Measurements from ENCODE around the gene FTO.

Gene FTO

DNA sequence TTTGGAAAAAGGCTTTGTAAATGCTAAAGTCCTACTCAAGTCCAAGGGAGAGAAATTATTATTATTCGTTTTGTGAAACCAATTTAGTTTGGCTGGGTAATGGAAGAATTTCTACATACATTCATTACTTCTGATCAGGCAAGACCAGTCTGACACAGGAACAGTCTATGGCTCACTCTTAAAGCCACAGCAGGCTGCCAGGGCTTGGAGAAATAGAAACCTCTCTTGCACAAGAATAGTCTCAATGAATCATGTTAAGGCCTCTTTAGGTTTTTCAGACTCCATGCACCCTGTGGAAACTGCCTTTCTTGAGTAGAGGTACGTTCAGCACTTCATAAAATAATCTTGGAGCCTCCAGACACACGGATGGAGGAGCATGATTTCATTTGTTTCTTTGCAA, 414.9 kb downstream of the FTO start:
- H3K27me3 ChIP-seq: no peaks in the 10 kb centered on the region
- H3K4me3 ChIP-seq: no peak overlapping the region
- no peak for DNase-seq
- TF ChIP-seq, protein P1, sequence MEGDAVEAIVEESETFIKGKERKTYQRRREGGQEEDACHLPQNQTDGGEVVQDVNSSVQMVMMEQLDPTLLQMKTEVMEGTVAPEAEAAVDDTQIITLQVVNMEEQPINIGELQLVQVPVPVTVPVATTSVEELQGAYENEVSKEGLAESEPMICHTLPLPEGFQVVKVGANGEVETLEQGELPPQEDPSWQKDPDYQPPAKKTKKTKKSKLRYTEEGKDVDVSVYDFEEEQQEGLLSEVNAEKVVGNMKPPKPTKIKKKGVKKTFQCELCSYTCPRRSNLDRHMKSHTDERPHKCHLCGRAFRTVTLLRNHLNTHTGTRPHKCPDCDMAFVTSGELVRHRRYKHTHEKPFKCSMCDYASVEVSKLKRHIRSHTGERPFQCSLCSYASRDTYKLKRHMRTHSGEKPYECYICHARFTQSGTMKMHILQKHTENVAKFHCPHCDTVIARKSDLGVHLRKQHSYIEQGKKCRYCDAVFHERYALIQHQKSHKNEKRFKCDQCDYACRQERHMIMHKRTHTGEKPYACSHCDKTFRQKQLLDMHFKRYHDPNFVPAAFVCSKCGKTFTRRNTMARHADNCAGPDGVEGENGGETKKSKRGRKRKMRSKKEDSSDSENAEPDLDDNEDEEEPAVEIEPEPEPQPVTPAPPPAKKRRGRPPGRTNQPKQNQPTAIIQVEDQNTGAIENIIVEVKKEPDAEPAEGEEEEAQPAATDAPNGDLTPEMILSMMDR (IDR thresholded peaks at IDR 0.05): no peak
- intact Hi-C loops (cut with DNase I; ENCODE audit: low total_unique reads): no loop called here
- peaks cover 0 to 12% (median 2%) of the 10 kb centered on the region in 4 donors for H3K4me1 ChIP-seq
- H3K9me3 ChIP-seq: no peaks in the 10 kb centered on the region
- H3K36me3 ChIP-seq: peaks cover 2 to 23% (median 9%) of the 10 kb centered on the region in 3 donors
- no peak overlapping the region for H3K27ac ChIP-seq

DNA sequence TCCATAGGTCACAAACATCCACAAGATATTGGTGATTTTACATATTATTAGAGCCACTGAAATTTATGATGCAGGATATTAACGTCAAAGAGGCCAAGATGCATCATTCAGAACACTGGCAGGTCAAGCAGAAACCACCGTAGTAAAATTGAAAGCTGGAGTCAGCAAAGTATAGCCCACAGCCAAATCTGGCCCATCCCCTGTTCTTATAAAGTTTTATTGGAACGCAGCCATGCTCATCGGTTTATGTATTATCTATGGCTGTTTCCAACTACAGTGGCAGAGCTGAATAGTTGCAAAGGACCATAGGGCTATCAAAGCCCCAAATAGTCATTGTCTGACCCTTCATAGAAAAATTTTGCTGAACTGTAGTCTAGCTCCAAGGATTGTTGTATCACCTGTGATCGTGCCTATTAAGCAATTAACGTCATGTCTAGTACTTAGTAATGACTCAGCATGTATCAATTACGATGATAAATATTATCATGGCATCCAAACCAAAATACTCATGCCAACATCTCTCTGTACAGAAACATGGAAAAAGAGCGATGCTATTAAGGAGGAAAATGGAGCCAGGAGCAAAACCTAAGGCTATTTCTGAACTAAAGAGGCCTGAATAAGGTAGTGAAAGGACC, 417.0 kb downstream of the FTO start:
- Histone ChIP-seq H3K9me3 (no peaks in the 10 kb centered on the region), H3K4me3 (no peak overlapping the region), H3K27ac (no peak overlapping the region), H3K4me1 (peaks cover 0 to under 1% (median 0%) of the 10 kb centered on the region in 4 donors), H3K36me3 (peaks cover 0 to 8% (median 0%) of the 10 kb centered on the region in 3 donors), H3K27me3 (no peaks in the 10 kb centered on the region)
- TF ChIP-seq, protein P1 (IDR thresholded peaks at IDR 0.05): no peak
- DNase-seq: no peak
- intact Hi-C loops (cut with DNase I; ENCODE audit: low total_unique reads): no loop called here

DNA sequence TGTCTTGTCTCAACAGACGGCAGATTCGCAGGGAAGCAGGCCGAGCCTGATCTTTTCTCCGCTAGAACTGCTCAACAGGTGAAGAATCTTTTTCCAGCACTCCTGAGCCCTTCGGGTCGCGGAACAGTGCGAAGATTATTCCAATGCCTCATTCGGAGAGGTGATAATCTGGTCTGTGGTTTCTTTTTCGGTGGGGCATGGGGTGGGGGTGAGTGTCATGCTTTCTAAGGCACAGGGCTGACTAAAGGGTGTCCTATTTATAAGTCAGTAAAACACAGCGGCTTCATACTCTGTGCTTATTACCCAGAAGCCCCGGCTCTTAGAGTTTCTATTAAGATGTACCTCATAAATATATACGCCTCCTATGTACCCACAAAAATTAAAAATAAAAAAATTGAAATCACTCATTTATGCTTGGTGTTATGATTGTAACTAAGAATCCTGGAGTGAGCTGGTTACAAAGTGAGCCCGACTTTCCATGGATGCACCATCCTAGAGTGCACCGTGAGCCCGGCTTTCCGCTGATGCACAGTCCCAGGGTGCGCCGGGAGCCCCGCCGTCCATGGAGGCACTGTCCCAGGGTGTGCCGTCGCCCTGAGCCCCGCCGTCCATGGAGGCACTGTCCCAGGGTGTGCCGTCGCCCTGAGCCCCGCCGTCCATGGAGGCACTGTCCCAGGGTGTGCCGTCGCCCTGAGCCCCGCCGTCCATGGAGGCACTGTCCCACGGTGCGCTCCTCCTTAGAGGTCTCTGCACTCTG, 417.8 kb downstream of the FTO start:
- intact Hi-C loops (cut with DNase I; ENCODE audit: low total_unique reads): no loop called here
- no peak for DNase-seq
- Histone ChIP-seq H3K4me1 (no peaks in the 10 kb centered on the region), H3K27me3 (no peaks in the 10 kb centered on the region), H3K9me3 (no peaks in the 10 kb centered on the region), H3K36me3 (peaks cover 0 to 8% (median 0%) of the 10 kb centered on the region in 3 donors), H3K4me3 (no peak overlapping the region), H3K27ac (no peak overlapping the region)
- TF ChIP-seq, protein P1 (IDR thresholded peaks at IDR 0.05): no peak

DNA sequence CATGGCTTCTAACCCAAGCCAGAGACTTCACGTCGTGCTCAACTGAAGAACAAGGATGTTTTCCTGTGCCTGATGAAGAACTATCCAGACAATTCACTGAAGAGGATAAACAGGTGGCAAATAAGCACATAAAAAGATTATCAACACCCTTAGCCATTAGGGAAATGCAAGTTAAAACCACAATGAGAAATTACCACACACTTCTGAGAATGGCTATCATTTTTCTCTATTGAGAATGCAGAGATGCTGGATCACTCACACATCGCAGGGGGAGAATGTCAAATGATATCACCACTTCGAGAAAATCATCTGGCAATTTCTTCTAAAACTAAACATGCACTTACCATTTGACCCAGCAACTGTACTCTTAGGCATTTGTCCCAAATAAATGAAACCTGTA, 419.8 kb downstream of the FTO start:
- TF ChIP-seq, protein P1 (IDR thresholded peaks at IDR 0.05): no peak
- Histone ChIP-seq H3K9me3 (no peaks in the 10 kb centered on the region), H3K4me1 (no peaks in the 10 kb centered on the region), H3K36me3 (peaks cover 0 to 4% (median 0%) of the 10 kb centered on the region in 3 donors), H3K27ac (no peak overlapping the region), H3K27me3 (no peaks in the 10 kb centered on the region), H3K4me3 (no peak overlapping the region)
- intact Hi-C loops (cut with DNase I; ENCODE audit: low total_unique reads): no loop called here
- DNase-seq: no peak

DNA sequence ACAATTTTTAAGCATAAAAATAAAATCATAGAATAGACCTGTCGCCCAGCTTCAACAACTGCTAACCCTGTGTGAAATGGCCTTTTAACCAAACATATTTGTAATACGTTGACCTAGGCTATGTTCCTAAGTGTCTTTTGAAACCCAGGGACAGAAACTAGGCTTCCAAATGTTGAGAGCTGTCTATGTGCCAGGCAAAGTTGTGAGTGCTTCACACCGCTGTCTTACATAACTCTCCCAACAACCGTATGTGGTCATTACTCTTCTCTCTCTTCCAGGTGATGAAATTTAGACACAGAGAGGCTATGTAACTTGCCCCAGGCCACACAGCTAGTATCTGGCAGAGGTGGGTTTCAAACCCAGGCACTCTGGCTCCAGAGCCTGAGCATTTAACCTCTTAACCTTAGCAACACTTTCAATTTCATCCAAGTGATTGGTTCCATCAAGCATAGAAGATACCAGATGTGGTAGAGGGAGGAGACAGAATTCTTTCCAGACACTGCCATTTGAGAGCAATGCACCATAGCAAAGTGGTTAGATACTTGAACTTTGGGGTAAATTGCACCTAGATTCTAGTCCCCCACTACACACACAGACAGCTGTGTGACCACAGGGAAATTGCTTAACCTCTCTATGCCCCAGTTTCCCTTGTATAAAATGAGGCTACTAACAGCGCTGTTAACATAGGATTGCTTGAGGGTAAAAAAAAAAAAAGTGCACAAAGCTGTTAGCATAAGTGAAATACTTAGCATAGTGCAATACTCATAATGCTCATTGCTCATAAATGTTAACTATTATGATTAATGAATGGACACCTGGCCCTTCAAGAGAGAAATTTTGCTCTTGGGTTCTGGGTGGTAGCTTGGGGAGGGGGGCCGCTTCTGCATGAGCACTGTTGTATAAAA, 422.0 kb downstream of the FTO start:
- Histone ChIP-seq H3K27ac (no peak overlapping the region), H3K9me3 (peaks cover 0 to 3% (median 0%) of the 10 kb centered on the region in 3 donors), H3K36me3 (peaks cover 0 to 2% (median 0%) of the 10 kb centered on the region in 3 donors), H3K27me3 (no peaks in the 10 kb centered on the region), H3K4me3 (no peak overlapping the region), H3K4me1 (no peaks in the 10 kb centered on the region)
- DNase-seq: no peak
- TF ChIP-seq, protein P1 (IDR thresholded peaks at IDR 0.05): no peak
- intact Hi-C loops (cut with DNase I; ENCODE audit: low total_unique reads): no loop called here
